ENCODE measurements around the gene MLST8.

The MLST8 gene

DNA sequence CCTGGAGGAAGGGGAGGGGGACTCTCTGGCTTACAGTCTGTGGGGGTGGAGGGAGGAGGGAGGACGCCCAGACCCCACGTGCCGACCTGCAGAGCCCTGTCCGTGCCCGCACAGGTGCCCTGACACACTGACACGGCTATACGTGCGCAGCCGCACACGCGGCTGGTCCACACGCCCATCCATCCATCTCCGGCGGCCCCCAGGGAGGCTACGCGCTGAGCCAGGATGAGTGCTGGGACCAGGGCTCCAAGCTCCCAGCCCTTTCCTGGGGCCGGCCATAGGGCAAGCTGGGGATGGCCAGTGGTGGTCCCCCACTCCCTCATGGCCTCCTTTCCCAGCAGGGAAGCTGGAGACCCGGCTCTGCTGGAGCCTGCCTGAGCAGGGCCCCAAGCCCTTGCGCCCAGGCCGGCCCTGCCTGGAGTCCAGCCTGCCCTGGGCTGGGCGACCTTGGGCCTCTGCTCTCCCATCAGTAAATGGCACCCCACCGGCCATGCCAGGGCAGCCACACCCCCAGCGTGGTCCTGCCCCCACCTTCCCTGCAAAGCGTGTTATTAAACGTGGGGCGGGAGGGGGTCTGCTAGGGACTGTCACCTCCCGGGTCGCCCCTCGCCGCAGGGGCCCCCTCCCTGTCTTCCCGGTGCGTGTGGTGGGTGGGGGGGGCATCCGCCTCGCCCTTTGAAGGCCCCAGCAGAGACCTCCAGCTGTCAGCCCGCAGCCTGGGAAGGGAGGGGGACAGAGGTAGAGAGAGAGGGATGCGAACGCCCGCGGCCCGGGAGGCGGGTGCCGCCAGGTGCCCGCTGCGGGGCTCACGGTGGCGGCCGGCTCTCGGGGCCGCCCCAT is 9.7 kb upstream of the MLST8 start:
- TF ChIP-seq, protein P1, sequence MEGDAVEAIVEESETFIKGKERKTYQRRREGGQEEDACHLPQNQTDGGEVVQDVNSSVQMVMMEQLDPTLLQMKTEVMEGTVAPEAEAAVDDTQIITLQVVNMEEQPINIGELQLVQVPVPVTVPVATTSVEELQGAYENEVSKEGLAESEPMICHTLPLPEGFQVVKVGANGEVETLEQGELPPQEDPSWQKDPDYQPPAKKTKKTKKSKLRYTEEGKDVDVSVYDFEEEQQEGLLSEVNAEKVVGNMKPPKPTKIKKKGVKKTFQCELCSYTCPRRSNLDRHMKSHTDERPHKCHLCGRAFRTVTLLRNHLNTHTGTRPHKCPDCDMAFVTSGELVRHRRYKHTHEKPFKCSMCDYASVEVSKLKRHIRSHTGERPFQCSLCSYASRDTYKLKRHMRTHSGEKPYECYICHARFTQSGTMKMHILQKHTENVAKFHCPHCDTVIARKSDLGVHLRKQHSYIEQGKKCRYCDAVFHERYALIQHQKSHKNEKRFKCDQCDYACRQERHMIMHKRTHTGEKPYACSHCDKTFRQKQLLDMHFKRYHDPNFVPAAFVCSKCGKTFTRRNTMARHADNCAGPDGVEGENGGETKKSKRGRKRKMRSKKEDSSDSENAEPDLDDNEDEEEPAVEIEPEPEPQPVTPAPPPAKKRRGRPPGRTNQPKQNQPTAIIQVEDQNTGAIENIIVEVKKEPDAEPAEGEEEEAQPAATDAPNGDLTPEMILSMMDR (IDR thresholded peaks at IDR 0.05; ENCODE audit: control insufficient read depth, extremely low read depth, insufficient read depth) = no peak
- peak overlapping the region; percentile 52 for H3K4me3 ChIP-seq (ENCODE audit: low read depth, low read length)
- no peak for DNase-seq (ENCODE audit: low read depth)

DNA sequence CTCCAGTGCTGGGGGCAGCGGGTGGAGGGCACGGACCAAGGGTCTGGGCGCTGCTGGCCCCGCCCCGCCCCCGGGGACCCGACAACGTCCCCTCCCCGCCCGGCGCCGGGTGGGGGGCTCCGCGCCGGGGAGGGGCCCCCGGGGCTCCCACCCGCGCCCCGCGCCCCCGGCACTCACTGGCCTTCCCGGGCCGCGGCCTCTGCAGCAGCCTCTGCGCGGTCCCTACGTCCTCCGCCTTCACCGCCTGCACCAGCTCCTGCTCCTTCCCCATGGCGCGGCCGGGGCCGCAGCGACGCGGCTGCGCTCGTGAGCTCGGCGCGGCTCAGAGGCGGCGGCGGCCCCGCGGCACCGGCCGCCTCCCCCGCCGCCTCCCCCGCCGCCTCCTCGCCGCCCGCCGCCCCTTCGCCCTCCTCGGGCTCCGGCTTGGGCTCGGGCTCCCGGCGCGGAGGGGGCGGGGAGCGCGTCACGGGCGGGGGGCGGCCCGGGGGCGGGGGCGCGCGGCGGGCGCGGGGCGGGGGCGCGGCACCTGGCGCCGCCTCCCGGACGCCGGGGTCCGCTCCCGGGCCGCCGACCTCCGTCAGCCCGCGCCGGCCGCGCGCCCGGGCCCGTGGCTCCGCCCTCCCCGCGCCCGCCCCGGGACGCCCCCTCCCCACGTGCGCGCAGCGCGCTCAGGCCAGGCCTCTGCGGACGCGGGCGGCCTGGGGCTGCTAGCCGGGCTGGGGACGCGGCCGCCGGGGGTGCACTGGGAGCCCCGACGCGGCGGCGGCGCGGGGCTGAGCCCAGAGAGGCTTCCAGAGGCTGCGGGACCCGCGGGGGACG is 8.9 kb upstream of the MLST8 start, which contains the start of gene CASKIN1:
Gene CASKIN1 (minus strand): TSS at position 444 of the 819 bp plus-strand sequence. CDS start 173 bp downstream, at position 271.
- H3K4me3 ChIP-seq (ENCODE audit: low read depth, low read length) = peak within 1 kb of the TSS; percentile 52
- TF ChIP-seq, protein P1 (IDR thresholded peaks at IDR 0.05; ENCODE audit: control insufficient read depth, extremely low read depth, insufficient read depth) = no peak
- DNase-seq (ENCODE audit: low read depth) = no peak

DNA sequence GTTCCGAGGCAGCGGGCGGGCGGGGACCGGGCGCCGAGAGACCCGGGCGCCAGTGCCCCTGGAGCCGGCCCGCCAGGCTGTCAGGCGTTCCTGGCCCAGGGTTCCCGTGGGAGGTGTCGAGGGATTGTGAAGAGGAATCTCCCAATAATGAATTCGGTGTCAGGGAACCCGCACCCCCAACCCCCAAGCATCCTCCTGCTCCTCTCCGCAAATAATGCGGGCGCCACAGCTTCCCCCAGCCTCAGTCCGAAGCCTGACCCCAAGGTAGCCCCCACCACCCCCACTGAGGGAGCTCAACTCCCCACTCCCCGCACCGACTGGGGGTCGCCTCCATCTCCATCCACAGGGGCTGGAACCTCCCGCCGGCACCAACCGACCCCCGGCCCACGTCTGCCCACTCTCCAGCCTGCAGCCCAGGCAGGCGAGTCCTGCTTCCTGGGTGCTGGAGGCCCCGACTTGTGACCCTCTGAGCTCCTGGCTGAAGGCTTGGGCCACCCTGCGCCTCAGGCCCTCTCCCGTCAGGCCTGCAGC is 8.2 kb upstream of the MLST8 start:
- DNase-seq (ENCODE audit: low read depth) = no peak
- TF ChIP-seq, protein P1 (IDR thresholded peaks at IDR 0.05; ENCODE audit: control insufficient read depth, extremely low read depth, insufficient read depth) = no peak
- no peak overlapping the region for H3K4me3 ChIP-seq (ENCODE audit: low read depth, low read length)

DNA sequence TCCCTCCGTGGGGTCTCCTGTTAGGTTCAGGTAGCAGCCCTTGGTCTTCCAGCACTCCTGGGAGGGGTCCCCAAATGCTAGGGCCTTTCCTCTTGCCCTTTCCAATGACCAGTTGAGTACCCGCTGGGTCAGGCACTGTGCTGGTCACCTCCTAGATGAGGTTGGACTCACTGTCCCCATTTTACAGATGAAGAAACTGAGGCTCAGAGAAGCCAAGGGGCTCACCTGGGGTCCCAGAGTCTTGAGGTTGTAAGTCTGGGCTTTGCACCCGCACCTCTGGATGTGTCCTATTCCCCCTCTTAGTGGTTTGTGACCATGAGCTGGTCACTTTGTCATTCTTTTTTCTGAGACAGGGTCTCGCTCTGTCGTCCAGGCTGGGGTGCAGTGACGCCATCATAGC is 7.5 kb upstream of the MLST8 start:
- TF ChIP-seq, protein P1 (IDR thresholded peaks at IDR 0.05; ENCODE audit: control insufficient read depth, extremely low read depth, insufficient read depth) = no peak
- DNase-seq (ENCODE audit: low read depth) = no peak

DNA sequence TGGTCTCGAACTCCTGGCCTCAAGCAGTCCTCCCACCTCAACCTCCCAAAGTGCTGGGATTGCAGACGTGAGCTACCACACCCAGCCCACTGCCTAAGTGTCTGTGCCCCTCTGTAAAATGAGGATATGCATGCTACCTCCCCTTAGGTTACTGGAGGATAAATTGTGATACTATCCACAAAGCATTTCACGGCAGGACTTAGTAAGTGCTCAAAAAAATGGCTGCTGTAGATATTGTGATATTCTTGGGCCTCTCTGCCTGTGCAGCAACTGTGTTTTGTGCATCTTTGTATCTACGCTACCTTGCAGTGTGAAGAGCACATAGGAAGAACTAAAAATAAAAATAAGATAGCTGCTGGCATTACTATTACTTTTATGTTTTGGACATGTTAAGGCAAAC is 7.0 kb upstream of the MLST8 start:
- no peak for DNase-seq (ENCODE audit: low read depth)
- H3K4me3 ChIP-seq (ENCODE audit: low read depth, low read length) = no peak overlapping the region
- TF ChIP-seq, protein P1 (IDR thresholded peaks at IDR 0.05; ENCODE audit: control insufficient read depth, extremely low read depth, insufficient read depth) = no peak

More for the DNA sequence above, 7.5 kb upstream of the MLST8 start:
- no peak overlapping the region for H3K4me3 ChIP-seq (ENCODE audit: low read depth, low read length)

DNA sequence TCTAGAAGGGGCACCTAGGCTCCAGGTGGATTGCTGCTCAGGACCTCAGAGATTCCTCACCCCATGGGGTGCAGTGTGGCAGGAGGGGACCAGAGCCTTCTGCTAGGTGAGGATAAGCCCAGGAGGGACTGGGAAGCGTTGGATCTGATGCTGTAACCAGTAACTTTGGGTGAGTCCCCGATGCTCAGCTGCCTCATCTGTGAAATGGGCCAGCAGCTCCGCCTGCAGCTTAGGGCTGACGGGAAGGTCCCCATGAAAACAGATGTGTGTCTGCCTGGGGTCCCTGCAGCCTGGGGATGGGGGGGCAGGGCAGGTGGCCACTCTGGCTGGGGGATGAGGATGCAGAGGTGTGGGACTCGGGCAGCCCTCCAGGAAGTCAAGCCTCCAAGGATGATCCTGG is 6.2 kb upstream of the MLST8 start:
- DNase-seq (ENCODE audit: low read depth) = no peak
- H3K4me3 ChIP-seq (ENCODE audit: low read depth, low read length) = no peak overlapping the region
- TF ChIP-seq, protein P1 (IDR thresholded peaks at IDR 0.05; ENCODE audit: control insufficient read depth, extremely low read depth, insufficient read depth) = no peak
